GM23338 (cell line): ENCODE measurements around the gene RNASE11. TPM values are rescaled to one million over a fixed set of nuclear protein-coding genes. Genes with fewer than 3 reads are reported as not detected.

Experiments used
- ATAC-seq: fragments of 200-7000 bp; cut with Tn5 transposase; 3 replicates; pipeline ENCODE4 v1.9.1; 2020
- DNase-seq: peaks from one replicate; pipeline ENCODE4 v3.0.0-alpha.2; 2015; ENCODE audit warnings: low spot score
- H2AFZ ChIP-seq: fragments of 200-600 bp; sonication (generic); 2 replicates; pipeline ENCODE4 v1.8.0; 2016; ENCODE audit warnings: antibody characterized with exemption, mild to moderate bottlenecking, moderate library complexity
- H3F3A ChIP-seq: fragments of 200-600 bp; sonication (generic); replicated peaks from 2 replicates; pipeline ENCODE4 v1.8.0; 2017; ENCODE audit warnings: antibody characterized with exemption, mixed run types, low read depth
- H3K27ac ChIP-seq: fragments of 200-600 bp; sonication (generic); 2 replicates; pipeline ENCODE4 v1.6.1; 2016; ENCODE audit warnings: low read depth
- H3K27me3 ChIP-seq: fragments of 200-600 bp; sonication (generic); 2 replicates; pipeline ENCODE4 v1.8.0; 2016; ENCODE audit warnings: mild to moderate bottlenecking, mixed run types, moderate library complexity; ENCODE audit not compliant: insufficient read depth
- H3K36me3 ChIP-seq: fragments of 200-600 bp; sonication (generic); 2 replicates; pipeline ENCODE4 v1.8.0; 2016; ENCODE audit warnings: mild to moderate bottlenecking; ENCODE audit not compliant: insufficient read depth
- H3K4me1 ChIP-seq: fragments of 200-600 bp; sonication (generic); 2 replicates; pipeline ENCODE4 v1.8.0; 2016; ENCODE audit warnings: mild to moderate bottlenecking, moderate library complexity; ENCODE audit not compliant: insufficient read depth
- H3K4me2 ChIP-seq: fragments of 200-600 bp; sonication (generic); 2 replicates; pipeline ENCODE4 v1.7.1; 2017; ENCODE audit warnings: mixed run types
- H3K4me3 ChIP-seq: fragments of 200-600 bp; sonication (generic); 2 replicates; pipeline ENCODE4 v1.6.1; 2016; ENCODE audit warnings: mixed run types
- H3K79me2 ChIP-seq: fragments of 200-600 bp; sonication (generic); replicated peaks from 2 replicates; pipeline ENCODE4 v1.8.0; 2017; ENCODE audit warnings: mild to moderate bottlenecking; ENCODE audit not compliant: insufficient read depth
- H3K9me2 ChIP-seq: fragments of 200-600 bp; sonication (generic); 2 replicates; pipeline ENCODE4 v1.8.0; 2017; ENCODE audit not compliant: insufficient read depth
- H4K20me1 ChIP-seq: fragments of 200-600 bp; sonication (generic); replicated peaks from 2 replicates; pipeline ENCODE4 v1.8.0; 2017; ENCODE audit warnings: mild to moderate bottlenecking; ENCODE audit not compliant: insufficient read depth
- H3K27ac Mint-ChIP-seq: 2 replicates; pipeline ENCODE4 v1.8.0; 2020; ENCODE audit warnings: inconsistent platforms, mild to moderate bottlenecking, moderate library complexity, mixed read lengths
- H3K27me3 Mint-ChIP-seq: 3 replicates; pipeline ENCODE4 v1.8.0; 2022; ENCODE audit warnings: low read depth, mild to moderate bottlenecking, moderate library complexity, mixed read lengths, inconsistent platforms; ENCODE audit not compliant: insufficient read depth, poor library complexity
- H3K36me3 Mint-ChIP-seq: 3 replicates; pipeline ENCODE4 v1.8.0; 2021; ENCODE audit warnings: low read depth, mild to moderate bottlenecking, inconsistent platforms, moderate library complexity, mixed read lengths
- H3K4me1 Mint-ChIP-seq: 3 replicates; pipeline ENCODE4 v1.8.0; 2020; ENCODE audit warnings: mild to moderate bottlenecking, inconsistent platforms, mixed read lengths
- H3K4me3 Mint-ChIP-seq: 3 replicates; pipeline ENCODE4 v1.8.0; 2021; ENCODE audit warnings: moderate library complexity, mild to moderate bottlenecking, inconsistent platforms, mixed read lengths
- H3K9me3 Mint-ChIP-seq: 3 replicates; pipeline ENCODE4 v1.8.0; 2020; ENCODE audit warnings: moderate library complexity, mild to moderate bottlenecking, inconsistent platforms, mixed read lengths
- CREB1 ChIP-seq: fragments of 250-450 bp; sonication (Bioruptor Pico); IDR thresholded peaks from 2 replicates; pipeline ENCODE4 v1.5.0; 2020; ENCODE audit warnings: low read depth, mild to moderate bottlenecking, moderate library complexity
- CTCF ChIP-seq, 2 experiments: fragments of 200-600 bp in 1 of 2; sonication (generic) in 1 of 2; conservative IDR thresholded peaks; 2 replicates each; pipeline versions ENCODE4 v1.5.1 to v1.6.1; 2016 to 2017; ENCODE audit warnings: antibody characterized with exemption in 2 of 2, low read depth in 2 of 2, mild to moderate bottlenecking in 2 of 2, moderate library complexity in 1 of 2
- ETS1 ChIP-seq: IDR thresholded peaks from 2 replicates; pipeline ENCODE4 v1.6.1; 2016; ENCODE audit warnings: antibody characterized with exemption
- EZH2 ChIP-seq: fragments of 200-600 bp; sonication (generic); IDR thresholded peaks from one replicate; pipeline ENCODE4 v1.8.0; 2017; ENCODE audit warnings: antibody characterized with exemption, mild to moderate bottlenecking, low read depth; ENCODE audit not compliant: unreplicated experiment
- EZH2phosphoT487 ChIP-seq: fragments of 200-600 bp; sonication (generic); IDR thresholded peaks from one replicate; pipeline ENCODE4 v1.8.1; 2018; ENCODE audit warnings: antibody characterized with exemption; ENCODE audit not compliant: unreplicated experiment
- JUNB ChIP-seq: IDR thresholded peaks from one replicate; pipeline ENCODE4 v1.6.1; 2016; ENCODE audit warnings: antibody characterized with exemption; ENCODE audit not compliant: unreplicated experiment
- NANOG ChIP-seq: IDR thresholded peaks from 2 replicates; pipeline ENCODE4 v1.6.1; 2016; ENCODE audit warnings: antibody characterized with exemption, borderline replicate concordance
- POLR2AphosphoS5 ChIP-seq: IDR thresholded peaks from 2 replicates; pipeline ENCODE4 v1.6.1; 2016; ENCODE audit warnings: antibody characterized with exemption, low read depth
- STAT1 ChIP-seq: IDR thresholded peaks from one replicate; pipeline ENCODE4 v1.6.1; 2016; ENCODE audit warnings: antibody characterized with exemption; ENCODE audit not compliant: unreplicated experiment
- ZNF114 ChIP-seq: fragments of 250-450 bp; sonication (Bioruptor Pico); IDR thresholded peaks from 2 replicates; pipeline ENCODE4 v1.5.0; 2020; ENCODE audit warnings: mild to moderate bottlenecking, moderate library complexity
- ZNF331 ChIP-seq: fragments of 250-450 bp; sonication (Bioruptor Pico); IDR thresholded peaks from 2 replicates; pipeline ENCODE4 v1.5.0; 2020; ENCODE audit warnings: low read depth, mild to moderate bottlenecking, moderate library complexity
- polyA plus RNA-seq: library from polyadenylated mRNA; unstranded; fragments of >200 nt; fragmentation: Nextera tagmentation; extraction: Ambion mirVana; gene quantifications from 2 replicates; pipeline ENCODE4 v1.2.1, GENCODE V29; 2016
- total RNA-seq: library from RNA; depleted of rRNA; stranded (reverse); fragments of >200 nt; shearing (Covaris generic); gene quantifications from 2 replicates; pipeline ENCODE4 v1.2.3, GENCODE V29; 2014
- TF ChIP-seq, protein P1 (sequence below): fragments of 250-450 bp; sonication (Bioruptor Pico); IDR thresholded peaks from 2 replicates; pipeline ENCODE4 v1.5.0; 2020; ENCODE audit warnings: mild to moderate bottlenecking, moderate library complexity
- TF ChIP-seq, protein P2 (sequence below): IDR thresholded peaks from one replicate; pipeline ENCODE4 v1.6.1; 2018; ENCODE audit warnings: antibody characterized with exemption; ENCODE audit not compliant: unreplicated experiment

Gene RNASE11
- total and polyA plus RNA-seq, 2 experiments from 2014 or later = not detected

DNA sequence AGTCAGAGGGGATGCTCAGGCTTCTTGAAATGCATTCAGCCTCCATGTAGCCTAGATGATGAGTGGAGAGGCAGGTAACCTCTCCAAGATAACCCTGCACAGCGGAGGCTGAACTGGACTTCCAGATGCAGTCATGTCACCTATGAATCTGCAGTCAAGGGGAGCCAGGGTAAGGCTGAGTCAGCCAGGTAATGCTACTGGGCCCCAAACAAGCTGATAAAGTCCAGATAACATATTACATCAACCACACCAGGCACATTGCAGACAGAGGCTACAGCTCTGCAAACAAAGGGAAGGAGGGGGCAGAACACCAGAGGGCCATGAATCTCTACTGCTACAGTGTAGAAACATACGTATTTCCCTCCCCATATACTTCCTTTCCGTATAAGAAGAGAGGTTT is 40.9 kb downstream of the RNASE11 start (continued):
- TF ChIP-seq EZH2phosphoT487 = no peak
- no peak for TF ChIP-seq NANOG
- no peak for TF ChIP-seq EZH2

DNA sequence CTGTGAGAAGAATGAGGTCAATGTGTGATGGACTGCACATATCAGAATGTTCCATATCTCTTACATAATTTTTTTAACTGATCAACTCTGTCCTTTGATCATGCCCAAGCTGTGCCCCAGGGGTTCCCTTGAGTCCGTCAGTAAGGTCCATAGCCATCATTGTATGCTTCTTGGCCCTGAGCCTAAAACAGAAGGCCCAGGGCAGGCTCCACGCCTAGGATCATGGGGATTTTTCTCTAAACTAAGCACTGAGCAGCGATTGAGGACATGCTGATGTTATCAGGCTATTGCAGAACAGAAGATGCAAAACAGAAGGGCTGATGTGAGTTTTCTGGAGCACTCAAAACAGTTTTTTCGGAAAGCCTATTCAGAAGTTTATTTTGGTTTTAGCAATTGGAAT is 47.9 kb downstream of the RNASE11 start:
- Histone ChIP-seq H2AFZ (peak overlapping the region; percentile 44; the same call in 1 of the 2 replicates), H3F3A (no peaks in the 10 kb centered on the region), H3K4me1 (no peaks in the 10 kb centered on the region), H3K27ac (no peak overlapping the region), H3K79me2 (no peaks in the 10 kb centered on the region), H3K27me3 (no peaks in the 10 kb centered on the region), H4K20me1 (no peaks in the 10 kb centered on the region), H3K36me3 (no peaks in the 10 kb centered on the region), H3K9me2 (peaks cover 19% of the 10 kb centered on the region), H3K4me3 (no peak overlapping the region), H3K4me2 (no peak overlapping the region)
- no peaks in the 10 kb centered on the region; the same call in 2 of the 3 replicates for H3K9me3 Mint-ChIP-seq
- ATAC-seq (no peak), DNase-seq (no peak)
- no peak overlapping the region for H3K4me3 Mint-ChIP-seq
- TF ChIP-seq STAT1 (no peak), EZH2phosphoT487 (no peak), ZNF114 (CRISPR knock-in tag) (no peak), JUNB (no peak), EZH2 (no peak), ETS1 (no peak), NANOG (no peak), POLR2AphosphoS5 (no peak), CTCF (conservative IDR thresholded peaks at IDR 0.05; ENCODE audit: low read depth in 2 of 2) (no peak), CREB1 (no peak), ZNF331 (CRISPR knock-in tag) (no peak)
- TF ChIP-seq, protein P1, sequence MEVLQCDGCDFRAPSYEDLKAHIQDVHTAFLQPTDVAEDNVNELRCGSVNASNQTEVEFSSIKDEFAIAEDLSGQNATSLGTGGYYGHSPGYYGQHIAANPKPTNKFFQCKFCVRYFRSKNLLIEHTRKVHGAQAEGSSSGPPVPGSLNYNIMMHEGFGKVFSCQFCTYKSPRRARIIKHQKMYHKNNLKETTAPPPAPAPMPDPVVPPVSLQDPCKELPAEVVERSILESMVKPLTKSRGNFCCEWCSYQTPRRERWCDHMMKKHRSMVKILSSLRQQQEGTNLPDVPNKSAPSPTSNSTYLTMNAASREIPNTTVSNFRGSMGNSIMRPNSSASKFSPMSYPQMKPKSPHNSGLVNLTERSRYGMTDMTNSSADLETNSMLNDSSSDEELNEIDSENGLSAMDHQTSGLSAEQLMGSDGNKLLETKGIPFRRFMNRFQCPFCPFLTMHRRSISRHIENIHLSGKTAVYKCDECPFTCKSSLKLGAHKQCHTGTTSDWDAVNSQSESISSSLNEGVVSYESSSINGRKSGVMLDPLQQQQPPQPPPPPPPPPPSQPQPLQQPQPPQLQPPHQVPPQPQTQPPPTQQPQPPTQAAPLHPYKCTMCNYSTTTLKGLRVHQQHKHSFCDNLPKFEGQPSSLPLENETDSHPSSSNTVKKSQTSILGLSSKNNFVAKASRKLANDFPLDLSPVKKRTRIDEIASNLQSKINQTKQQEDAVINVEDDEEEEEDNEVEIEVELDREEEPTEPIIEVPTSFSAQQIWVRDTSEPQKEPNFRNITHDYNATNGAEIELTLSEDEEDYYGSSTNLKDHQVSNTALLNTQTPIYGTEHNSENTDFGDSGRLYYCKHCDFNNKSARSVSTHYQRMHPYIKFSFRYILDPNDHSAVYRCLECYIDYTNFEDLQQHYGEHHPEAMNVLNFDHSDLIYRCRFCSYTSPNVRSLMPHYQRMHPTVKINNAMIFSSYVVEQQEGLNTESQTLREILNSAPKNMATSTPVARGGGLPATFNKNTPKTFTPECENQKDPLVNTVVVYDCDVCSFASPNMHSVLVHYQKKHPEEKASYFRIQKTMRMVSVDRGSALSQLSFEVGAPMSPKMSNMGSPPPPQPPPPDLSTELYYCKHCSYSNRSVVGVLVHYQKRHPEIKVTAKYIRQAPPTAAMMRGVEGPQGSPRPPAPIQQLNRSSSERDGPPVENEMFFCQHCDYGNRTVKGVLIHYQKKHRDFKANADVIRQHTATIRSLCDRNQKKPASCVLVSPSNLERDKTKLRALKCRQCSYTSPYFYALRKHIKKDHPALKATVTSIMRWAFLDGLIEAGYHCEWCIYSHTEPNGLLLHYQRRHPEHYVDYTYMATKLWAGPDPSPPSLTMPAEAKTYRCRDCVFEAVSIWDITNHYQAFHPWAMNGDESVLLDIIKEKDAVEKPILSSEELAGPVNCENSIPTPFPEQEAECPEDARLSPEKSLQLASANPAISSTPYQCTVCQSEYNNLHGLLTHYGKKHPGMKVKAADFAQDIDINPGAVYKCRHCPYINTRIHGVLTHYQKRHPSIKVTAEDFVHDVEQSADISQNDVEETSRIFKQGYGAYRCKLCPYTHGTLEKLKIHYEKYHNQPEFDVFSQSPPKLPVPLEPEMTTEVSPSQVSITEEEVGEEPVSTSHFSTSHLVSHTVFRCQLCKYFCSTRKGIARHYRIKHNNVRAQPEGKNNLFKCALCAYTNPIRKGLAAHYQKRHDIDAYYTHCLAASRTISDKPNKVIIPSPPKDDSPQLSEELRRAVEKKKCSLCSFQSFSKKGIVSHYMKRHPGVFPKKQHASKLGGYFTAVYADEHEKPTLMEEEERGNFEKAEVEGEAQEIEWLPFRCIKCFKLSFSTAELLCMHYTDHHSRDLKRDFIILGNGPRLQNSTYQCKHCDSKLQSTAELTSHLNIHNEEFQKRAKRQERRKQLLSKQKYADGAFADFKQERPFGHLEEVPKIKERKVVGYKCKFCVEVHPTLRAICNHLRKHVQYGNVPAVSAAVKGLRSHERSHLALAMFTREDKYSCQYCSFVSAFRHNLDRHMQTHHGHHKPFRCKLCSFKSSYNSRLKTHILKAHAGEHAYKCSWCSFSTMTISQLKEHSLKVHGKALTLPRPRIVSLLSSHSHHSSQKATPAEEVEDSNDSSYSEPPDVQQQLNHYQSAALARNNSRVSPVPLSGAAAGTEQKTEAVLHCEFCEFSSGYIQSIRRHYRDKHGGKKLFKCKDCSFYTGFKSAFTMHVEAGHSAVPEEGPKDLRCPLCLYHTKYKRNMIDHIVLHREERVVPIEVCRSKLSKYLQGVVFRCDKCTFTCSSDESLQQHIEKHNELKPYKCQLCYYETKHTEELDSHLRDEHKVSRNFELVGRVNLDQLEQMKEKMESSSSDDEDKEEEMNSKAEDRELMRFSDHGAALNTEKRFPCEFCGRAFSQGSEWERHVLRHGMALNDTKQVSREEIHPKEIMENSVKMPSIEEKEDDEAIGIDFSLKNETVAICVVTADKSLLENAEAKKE (CRISPR knock-in tag) = no peak
- TF ChIP-seq, protein P2, sequence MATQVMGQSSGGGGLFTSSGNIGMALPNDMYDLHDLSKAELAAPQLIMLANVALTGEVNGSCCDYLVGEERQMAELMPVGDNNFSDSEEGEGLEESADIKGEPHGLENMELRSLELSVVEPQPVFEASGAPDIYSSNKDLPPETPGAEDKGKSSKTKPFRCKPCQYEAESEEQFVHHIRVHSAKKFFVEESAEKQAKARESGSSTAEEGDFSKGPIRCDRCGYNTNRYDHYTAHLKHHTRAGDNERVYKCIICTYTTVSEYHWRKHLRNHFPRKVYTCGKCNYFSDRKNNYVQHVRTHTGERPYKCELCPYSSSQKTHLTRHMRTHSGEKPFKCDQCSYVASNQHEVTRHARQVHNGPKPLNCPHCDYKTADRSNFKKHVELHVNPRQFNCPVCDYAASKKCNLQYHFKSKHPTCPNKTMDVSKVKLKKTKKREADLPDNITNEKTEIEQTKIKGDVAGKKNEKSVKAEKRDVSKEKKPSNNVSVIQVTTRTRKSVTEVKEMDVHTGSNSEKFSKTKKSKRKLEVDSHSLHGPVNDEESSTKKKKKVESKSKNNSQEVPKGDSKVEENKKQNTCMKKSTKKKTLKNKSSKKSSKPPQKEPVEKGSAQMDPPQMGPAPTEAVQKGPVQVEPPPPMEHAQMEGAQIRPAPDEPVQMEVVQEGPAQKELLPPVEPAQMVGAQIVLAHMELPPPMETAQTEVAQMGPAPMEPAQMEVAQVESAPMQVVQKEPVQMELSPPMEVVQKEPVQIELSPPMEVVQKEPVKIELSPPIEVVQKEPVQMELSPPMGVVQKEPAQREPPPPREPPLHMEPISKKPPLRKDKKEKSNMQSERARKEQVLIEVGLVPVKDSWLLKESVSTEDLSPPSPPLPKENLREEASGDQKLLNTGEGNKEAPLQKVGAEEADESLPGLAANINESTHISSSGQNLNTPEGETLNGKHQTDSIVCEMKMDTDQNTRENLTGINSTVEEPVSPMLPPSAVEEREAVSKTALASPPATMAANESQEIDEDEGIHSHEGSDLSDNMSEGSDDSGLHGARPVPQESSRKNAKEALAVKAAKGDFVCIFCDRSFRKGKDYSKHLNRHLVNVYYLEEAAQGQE = no peak
- H3K27ac Mint-ChIP-seq = no peak overlapping the region
- H3K4me1 Mint-ChIP-seq = no peaks in the 10 kb centered on the region
- H3K27me3 Mint-ChIP-seq = peaks cover 3% of the 10 kb centered on the region
- no peaks in the 10 kb centered on the region for H3K36me3 Mint-ChIP-seq
